ENCODE results near the gene LALBA.

LALBA gene

DNA sequence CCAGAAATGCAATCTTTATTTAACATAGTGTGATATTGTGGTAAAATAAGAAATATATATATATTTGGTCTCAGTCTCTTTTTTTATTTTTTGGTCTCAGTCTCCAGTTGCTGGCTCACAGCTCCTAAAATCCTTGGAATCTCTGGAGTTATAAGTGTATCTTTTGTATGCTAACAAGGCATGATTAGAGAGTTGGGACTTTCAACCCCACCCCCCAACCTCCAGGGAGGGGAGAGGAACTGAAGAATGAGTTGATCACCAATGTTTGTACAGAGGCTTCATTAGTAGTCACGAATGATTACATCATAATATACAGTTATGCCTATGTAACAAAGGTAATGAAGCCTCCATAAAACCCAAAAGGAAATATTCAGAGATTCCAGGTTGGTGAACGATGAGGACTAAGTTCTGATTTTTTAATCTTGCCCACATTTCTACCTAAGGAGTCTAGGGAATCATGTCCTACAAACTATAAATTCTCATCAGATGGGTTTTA, 22.8 kb upstream of the LALBA start:
- H3K4me3 ChIP-seq (ENCODE audit: low read depth, low read length): no peak overlapping the region

DNA sequence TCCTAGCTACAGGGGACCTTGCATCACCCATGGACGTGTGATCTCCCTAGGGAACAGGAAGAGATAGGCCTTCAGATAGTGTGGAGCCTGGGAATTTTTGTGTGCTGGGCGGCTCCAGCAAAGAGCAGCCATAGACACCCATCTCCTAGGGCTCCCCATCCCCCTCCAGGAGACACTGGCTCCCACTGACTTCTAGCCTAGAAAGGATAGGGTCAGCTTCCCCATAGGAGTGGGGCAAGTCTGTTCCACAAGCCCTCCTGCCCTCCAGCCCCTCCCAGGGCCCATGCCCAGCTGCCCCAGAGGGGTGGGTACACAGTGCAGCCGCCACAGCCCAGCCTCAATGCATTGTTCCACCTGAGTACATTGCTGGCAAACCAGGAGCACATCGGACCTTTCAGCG, 16.5 kb upstream of the LALBA start:
- TF ChIP-seq, protein P1, sequence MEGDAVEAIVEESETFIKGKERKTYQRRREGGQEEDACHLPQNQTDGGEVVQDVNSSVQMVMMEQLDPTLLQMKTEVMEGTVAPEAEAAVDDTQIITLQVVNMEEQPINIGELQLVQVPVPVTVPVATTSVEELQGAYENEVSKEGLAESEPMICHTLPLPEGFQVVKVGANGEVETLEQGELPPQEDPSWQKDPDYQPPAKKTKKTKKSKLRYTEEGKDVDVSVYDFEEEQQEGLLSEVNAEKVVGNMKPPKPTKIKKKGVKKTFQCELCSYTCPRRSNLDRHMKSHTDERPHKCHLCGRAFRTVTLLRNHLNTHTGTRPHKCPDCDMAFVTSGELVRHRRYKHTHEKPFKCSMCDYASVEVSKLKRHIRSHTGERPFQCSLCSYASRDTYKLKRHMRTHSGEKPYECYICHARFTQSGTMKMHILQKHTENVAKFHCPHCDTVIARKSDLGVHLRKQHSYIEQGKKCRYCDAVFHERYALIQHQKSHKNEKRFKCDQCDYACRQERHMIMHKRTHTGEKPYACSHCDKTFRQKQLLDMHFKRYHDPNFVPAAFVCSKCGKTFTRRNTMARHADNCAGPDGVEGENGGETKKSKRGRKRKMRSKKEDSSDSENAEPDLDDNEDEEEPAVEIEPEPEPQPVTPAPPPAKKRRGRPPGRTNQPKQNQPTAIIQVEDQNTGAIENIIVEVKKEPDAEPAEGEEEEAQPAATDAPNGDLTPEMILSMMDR (IDR thresholded peaks at IDR 0.05; ENCODE audit: low read depth, low read length): no peak

More for the DNA sequence above, 22.8 kb upstream of the LALBA start:
- TF ChIP-seq, protein P1 (IDR thresholded peaks at IDR 0.05; ENCODE audit: low read depth, low read length): no peak

DNA sequence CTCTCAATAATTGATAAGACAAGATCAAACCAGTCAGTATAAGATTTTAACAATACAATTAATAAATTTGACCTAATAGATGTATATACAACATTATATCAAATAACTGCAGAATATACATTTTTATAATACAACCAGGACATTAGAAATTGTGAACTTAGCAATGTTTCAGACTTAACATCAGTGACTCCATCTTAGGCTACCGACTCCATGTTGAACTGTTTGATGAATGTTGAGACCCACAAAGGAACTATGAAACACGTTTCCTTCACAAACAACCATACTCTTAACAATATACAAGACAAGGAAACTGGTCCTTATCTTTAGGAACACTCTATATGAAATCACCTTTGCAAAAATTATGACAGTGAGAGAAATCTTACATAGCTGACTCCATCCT, 13.9 kb upstream of the LALBA start:
- no peak overlapping the region for H3K4me3 ChIP-seq (ENCODE audit: low read depth, low read length)
- TF ChIP-seq, protein P1 (IDR thresholded peaks at IDR 0.05; ENCODE audit: low read depth, low read length): no peak

More for the DNA sequence above, 16.5 kb upstream of the LALBA start:
- H3K4me3 ChIP-seq (ENCODE audit: low read depth, low read length): no peak overlapping the region

DNA sequence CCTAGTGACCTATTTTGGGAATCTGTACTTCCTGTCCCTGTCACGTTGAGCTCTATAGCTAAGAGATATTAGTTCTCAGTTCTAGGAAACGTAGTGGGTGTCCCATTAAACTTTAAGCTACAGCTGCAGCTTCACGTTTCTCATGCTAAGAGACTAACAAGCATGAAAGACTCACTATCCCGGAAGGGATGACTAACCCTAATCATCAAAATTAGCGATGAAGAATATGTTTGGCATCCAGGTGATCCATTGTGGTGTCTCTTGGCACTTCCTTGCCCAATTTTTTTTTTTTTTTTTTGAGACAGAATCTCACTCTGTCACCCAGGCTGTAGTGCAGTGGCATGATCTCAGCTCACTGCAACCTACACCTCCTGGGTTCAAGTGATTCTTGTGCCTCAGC, 11.0 kb upstream of the LALBA start:
- TF ChIP-seq, protein P1 (IDR thresholded peaks at IDR 0.05; ENCODE audit: low read depth, low read length): no peak
- H3K4me3 ChIP-seq (ENCODE audit: low read depth, low read length): no peak overlapping the region

DNA sequence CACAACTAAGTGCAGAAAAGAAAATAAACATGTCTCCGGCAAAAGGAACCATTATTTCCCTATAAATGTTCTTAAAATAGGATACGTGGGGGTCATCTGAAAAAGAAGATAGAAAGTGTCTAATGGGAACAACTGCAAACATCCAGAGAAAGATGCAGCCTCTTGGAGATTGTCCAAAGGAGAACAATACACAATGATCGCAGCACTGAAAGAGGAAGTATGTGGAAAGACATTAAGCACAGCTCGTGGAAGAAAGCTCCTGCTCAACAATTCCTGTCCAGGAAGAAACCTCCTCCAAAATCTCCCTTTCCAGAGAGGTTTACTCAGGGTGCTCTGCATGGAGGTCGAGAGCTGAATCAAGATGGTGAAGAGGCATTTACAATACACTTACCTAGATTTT, 2.5 kb upstream of the LALBA start:
- no peak overlapping the region for H3K4me3 ChIP-seq (ENCODE audit: low read depth, low read length)
- TF ChIP-seq, protein P1 (IDR thresholded peaks at IDR 0.05; ENCODE audit: low read depth, low read length): no peak

DNA sequence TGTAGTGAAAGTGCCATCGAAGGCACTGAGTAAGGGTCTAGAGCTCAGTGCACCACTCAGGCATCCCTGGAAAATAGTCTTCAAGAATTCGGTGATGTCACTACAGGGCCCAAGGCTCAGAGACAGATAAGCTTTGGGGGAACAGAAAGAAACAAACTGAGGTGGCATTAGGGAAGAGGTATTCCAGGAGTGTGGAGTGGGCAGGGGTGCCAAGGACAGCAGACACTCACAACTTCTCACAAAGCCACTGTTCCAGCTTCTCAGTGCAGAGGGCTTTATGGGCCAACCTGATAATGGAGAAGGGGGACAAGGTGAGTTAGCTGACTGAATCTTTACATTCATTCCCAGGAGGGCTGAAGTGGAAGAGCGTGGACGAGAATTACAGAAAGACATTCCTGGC, 2.1 kb downstream of the LALBA start:
- TF ChIP-seq, protein P1 (IDR thresholded peaks at IDR 0.05; ENCODE audit: low read depth, low read length): no peak
- no peak overlapping the region for H3K4me3 ChIP-seq (ENCODE audit: low read depth, low read length)

DNA sequence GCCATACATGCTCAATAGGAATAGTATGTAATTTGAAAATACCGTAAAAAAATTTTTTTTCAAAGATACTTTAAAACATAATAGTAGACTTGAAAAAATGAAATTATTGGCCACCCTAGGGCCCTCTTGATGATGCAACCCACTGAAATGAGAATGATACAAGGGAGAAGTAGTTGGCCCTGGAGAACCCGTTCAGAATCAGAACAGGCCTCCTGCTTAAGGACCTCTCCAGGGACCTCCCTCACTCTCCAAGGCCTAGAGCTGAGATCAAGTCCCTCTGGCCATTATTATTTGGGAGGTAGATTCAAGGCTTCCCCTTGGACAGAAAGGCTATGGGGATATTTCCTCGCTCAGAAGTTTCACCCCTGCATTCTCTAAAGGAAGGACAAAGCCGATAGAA, 11.9 kb downstream of the LALBA start:
- H3K4me3 ChIP-seq (ENCODE audit: low read depth, low read length): no peak overlapping the region
- TF ChIP-seq, protein P1 (IDR thresholded peaks at IDR 0.05; ENCODE audit: low read depth, low read length): no peak

Measured in WI38 (cell line).